Liver (tissue), 3 donors: ENCODE data around the gene M1AP.

Experiments
- FOXA1 ChIP-seq: IDR thresholded peaks from 2 replicates; pipeline ENCODE4 v1.6.1; 2016; ENCODE audit warnings: antibody characterized with exemption
- GABPA ChIP-seq, 2 donors: IDR thresholded peaks in 1 of 2; conservative IDR thresholded peaks in 1 of 2; 2 replicates each; pipeline ENCODE4 v1.6.1; 2016; ENCODE audit warnings: antibody characterized with exemption in 2 of 2, mild to moderate bottlenecking in 1 of 2, moderate library complexity in 1 of 2
- YY1 ChIP-seq: IDR thresholded peaks from 2 replicates; pipeline ENCODE4 v1.6.1; 2016; ENCODE audit warnings: antibody characterized with exemption, mild to moderate bottlenecking
- TF ChIP-seq, protein P1 (sequence below): fragments of 150-350 bp; IDR thresholded peaks from 2 replicates; pipeline ENCODE4 v1.5.1; 2017; ENCODE audit warnings: improper control_type of control experiment, low read depth, low read length; ENCODE audit not compliant: missing input control
- donor health status: healthy.
- donor health status: healthy.

DNA sequence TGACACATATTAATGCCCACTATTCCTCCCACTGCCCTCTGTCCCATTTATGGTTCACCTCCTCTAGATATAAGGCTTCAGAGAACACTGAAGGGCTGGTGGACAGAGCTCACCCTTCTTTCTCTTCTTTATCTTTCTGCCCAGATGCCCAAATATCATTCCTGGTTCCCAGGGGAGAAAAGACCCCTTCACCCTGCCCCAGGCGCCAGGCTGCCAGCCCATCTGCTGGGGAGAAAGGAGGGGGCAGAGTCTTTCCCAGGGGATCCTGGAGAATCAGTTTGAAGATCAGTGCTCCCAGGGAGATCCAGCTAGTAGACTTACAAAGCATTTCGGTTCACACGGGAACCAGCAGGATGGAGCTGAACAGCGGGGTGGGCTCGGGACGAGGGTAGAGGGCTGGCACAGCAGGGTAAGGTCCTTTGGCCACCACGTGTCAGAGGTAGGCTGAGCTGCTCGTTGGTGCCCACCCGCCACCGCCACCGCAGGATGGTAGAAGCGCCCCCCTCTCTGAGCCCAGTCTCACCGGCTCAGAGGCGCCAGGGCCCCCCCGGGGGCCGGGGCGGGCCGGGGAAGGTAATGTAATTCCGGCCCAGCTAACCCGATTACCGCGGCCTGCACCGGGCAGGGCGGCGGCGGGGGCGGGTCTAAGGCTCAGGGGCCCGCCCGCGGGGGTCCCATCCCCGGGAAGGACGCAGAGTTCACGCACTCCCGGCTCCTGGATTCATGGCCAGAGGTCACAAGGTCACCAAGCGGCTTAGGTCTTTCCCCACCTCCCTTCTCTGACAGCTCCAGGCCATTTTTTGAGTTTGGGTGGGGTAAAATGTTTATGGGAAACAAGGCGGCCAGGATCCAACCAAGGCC is 135.2 kb downstream of the M1AP start:
- TF ChIP-seq, protein P1, sequence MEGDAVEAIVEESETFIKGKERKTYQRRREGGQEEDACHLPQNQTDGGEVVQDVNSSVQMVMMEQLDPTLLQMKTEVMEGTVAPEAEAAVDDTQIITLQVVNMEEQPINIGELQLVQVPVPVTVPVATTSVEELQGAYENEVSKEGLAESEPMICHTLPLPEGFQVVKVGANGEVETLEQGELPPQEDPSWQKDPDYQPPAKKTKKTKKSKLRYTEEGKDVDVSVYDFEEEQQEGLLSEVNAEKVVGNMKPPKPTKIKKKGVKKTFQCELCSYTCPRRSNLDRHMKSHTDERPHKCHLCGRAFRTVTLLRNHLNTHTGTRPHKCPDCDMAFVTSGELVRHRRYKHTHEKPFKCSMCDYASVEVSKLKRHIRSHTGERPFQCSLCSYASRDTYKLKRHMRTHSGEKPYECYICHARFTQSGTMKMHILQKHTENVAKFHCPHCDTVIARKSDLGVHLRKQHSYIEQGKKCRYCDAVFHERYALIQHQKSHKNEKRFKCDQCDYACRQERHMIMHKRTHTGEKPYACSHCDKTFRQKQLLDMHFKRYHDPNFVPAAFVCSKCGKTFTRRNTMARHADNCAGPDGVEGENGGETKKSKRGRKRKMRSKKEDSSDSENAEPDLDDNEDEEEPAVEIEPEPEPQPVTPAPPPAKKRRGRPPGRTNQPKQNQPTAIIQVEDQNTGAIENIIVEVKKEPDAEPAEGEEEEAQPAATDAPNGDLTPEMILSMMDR: no peak
- TF ChIP-seq YY1 (no peak), GABPA (IDR thresholded peaks at IDR 0.05 in 1 of 2, conservative IDR thresholded peaks at IDR 0.05 in 1 of 2) (no peak), FOXA1 (no peak)
